Tibial nerve (tissue), 3 donors: Measurements from ENCODE around the gene SPRED1.

ENCODE experiments used
- EP300 ChIP-seq, 2 donors: sonication (generic); formaldehyde crosslinking; IDR thresholded peaks; one replicate each; pipeline ENCODE4 v1.6.1; 2017; ENCODE audit warnings: antibody characterized with exemption in 2 of 2, mild to moderate bottlenecking in 1 of 2
- POLR2A ChIP-seq, 2 donors: fragments of 450-650 bp; IDR thresholded peaks; one replicate each; pipeline ENCODE4 v1.6.1; 2017; ENCODE audit warnings: antibody characterized with exemption in 2 of 2, mild to moderate bottlenecking in 2 of 2, moderate library complexity in 2 of 2

GRCh38 chr15:38401701-38402100, 149.1 kb downstream of the SPRED1 start:
- no peak for TF ChIP-seq EP300 (IDR thresholded peaks at IDR 0.05)
- TF ChIP-seq POLR2A (IDR thresholded peaks at IDR 0.05): no peak
